Omental fat pad (tissue), 4 donors: ENCODE data around the gene DIP2C. TPM values are rescaled to one million over a fixed set of nuclear protein-coding genes. Genes with fewer than 3 reads are reported as not detected.
"Not testable (repeated sequence)": the region's sequence is repeated elsewhere in the genome, so short reads cannot be mapped to it uniquely, and the experiment has no call there.

Source experiments
- ATAC-seq: fragments of 150-250 bp; one replicate; pipeline ENCODE4 v1.9.1; 2016; ENCODE audit warnings: mild to moderate bottlenecking, moderate library complexity; ENCODE audit not compliant: low FRiP score
- DNase-seq: peaks from one replicate; pipeline ENCODE4 v3.0.0-alpha.2; 2019; ENCODE audit warnings: low spot score
- CTCF ChIP-seq, 3 donors: fragments of 450-650 bp; IDR thresholded peaks; one replicate each; pipeline ENCODE4 v1.5.1; 2016 to 2017; ENCODE audit warnings: antibody characterized with exemption in 3 of 3, mild to moderate bottlenecking in 3 of 3, moderate library complexity in 2 of 3
- total RNA-seq, 4 donors: library from RNA; depleted of rRNA; stranded (reverse); fragments of >200 nt; gene quantifications; one replicate each; pipeline ENCODE4 v1.1.0, GENCODE V29; 2016

The DIP2C gene
- total RNA-seq, 4 donors from 2014 or later, result 19.7 to 56.5 (median 31.1) TPM

- no peak for TF ChIP-seq CTCF (IDR thresholded peaks at IDR 0.05)
- ATAC-seq (no peak), DNase-seq (no peak)
These were observed 13.7 kb upstream of the DIP2C start for GRCh38 chr10:703118-703517.

GRCh38 chr10:700183-700582, 10.7 kb upstream of the DIP2C start:
- ATAC-seq, DNase-seq: not testable (repeated sequence)

- DNase-seq (no peak), ATAC-seq (no peak)
- no peak for TF ChIP-seq CTCF (IDR thresholded peaks at IDR 0.05)
These were observed 7.8 kb upstream of the DIP2C start for GRCh38 chr10:697097-697875.

GRCh38 chr10:695396-695795, 5.9 kb upstream of the DIP2C start:
- ATAC-seq, result no peak
- TF ChIP-seq CTCF (IDR thresholded peaks at IDR 0.05), result no peak
- DNase-seq, result no peak

GRCh38 chr10:693506-693905, 4.0 kb upstream of the DIP2C start:
- no peak for TF ChIP-seq CTCF (IDR thresholded peaks at IDR 0.05)
- DNase-seq, result no peak
- ATAC-seq, result peak; percentile 26

- DNase-seq (no peak), ATAC-seq (no peak)
- TF ChIP-seq CTCF (IDR thresholded peaks at IDR 0.05), result no peak
These were observed 3.3 kb upstream of the DIP2C start for GRCh38 chr10:692682-693351.

- no peak for TF ChIP-seq CTCF (IDR thresholded peaks at IDR 0.05)
- no peak for DNase-seq
- ATAC-seq, result no peak
These were observed 1.7 kb upstream of the DIP2C start for GRCh38 chr10:691216-691615.
